WTC11 (cell line): ENCODE results near the gene TBC1D17. TPM values are rescaled to one million over a fixed set of nuclear protein-coding genes. Genes with fewer than 3 reads are reported as not detected.

ENCODE experiments used
- CDX4 ChIP-seq: fragments of 250-450 bp; sonication (Bioruptor Pico); IDR thresholded peaks from 2 replicates; pipeline ENCODE4 v1.9.0; 2021; ENCODE audit warnings: moderate library complexity, mild to moderate bottlenecking, inconsistent platforms, borderline replicate concordance
- EMX1 ChIP-seq: fragments of 250-450 bp; sonication (Bioruptor Pico); IDR thresholded peaks from 2 replicates; pipeline ENCODE4 v1.8.0; 2021; ENCODE audit warnings: mild to moderate bottlenecking
- ESRRA ChIP-seq: sonication (generic); formaldehyde crosslinking; IDR thresholded peaks from 2 replicates; pipeline ENCODE4 v1.8.1; 2022; ENCODE audit warnings: mild to moderate bottlenecking, missing genetic modification reagents, borderline replicate concordance
- ETV6 ChIP-seq: sonication (generic); formaldehyde crosslinking; IDR thresholded peaks from 2 replicates; pipeline ENCODE4 v1.8.1; 2022; ENCODE audit warnings: mild to moderate bottlenecking, missing genetic modification reagents
- FOXP1 ChIP-seq: sonication (generic); formaldehyde crosslinking; IDR thresholded peaks from 2 replicates; pipeline ENCODE4 v1.8.0; 2022; ENCODE audit warnings: missing genetic modification reagents, mild to moderate bottlenecking, moderate library complexity, borderline replicate concordance
- FOXP4 ChIP-seq: sonication (generic); formaldehyde crosslinking; IDR thresholded peaks from 2 replicates; pipeline ENCODE4 v1.8.0; 2022; ENCODE audit warnings: mild to moderate bottlenecking, missing genetic modification reagents
- KAT7 ChIP-seq: sonication (generic); formaldehyde crosslinking; IDR thresholded peaks from 2 replicates; pipeline ENCODE4 v1.8.1; 2023; ENCODE audit warnings: missing genetic modification reagents, mild to moderate bottlenecking, borderline replicate concordance
- MAX ChIP-seq: sonication (generic); formaldehyde crosslinking; IDR thresholded peaks from 2 replicates; pipeline ENCODE4 v1.8.0; 2022; ENCODE audit warnings: mild to moderate bottlenecking, missing genetic modification reagents
- MYBL2 ChIP-seq: sonication (generic); formaldehyde crosslinking; IDR thresholded peaks from 2 replicates; pipeline ENCODE4 v1.8.1; 2023; ENCODE audit warnings: mild to moderate bottlenecking, moderate library complexity, missing genetic modification reagents
- NFATC4 ChIP-seq: fragments of 250-450 bp; sonication (Bioruptor Pico); IDR thresholded peaks from 2 replicates; pipeline ENCODE4 v1.9.0; 2021; ENCODE audit warnings: mild to moderate bottlenecking
- NFYB ChIP-seq: sonication (generic); formaldehyde crosslinking; conservative IDR thresholded peaks from 2 replicates; pipeline ENCODE4 v1.8.0; 2022; ENCODE audit warnings: low read depth, missing genetic modification reagents
- NR2C2 ChIP-seq: sonication (generic); formaldehyde crosslinking; IDR thresholded peaks from 2 replicates; pipeline ENCODE4 v1.8.0; 2022; ENCODE audit warnings: mild to moderate bottlenecking, missing genetic modification reagents
- SMAD3 ChIP-seq: sonication (generic); formaldehyde crosslinking; IDR thresholded peaks from 2 replicates; pipeline ENCODE4 v1.8.0; 2022; ENCODE audit warnings: missing genetic modification reagents, mild to moderate bottlenecking, borderline replicate concordance
- STAT6 ChIP-seq: sonication (generic); formaldehyde crosslinking; conservative IDR thresholded peaks from 2 replicates; pipeline ENCODE4 v1.8.1; 2023; ENCODE audit warnings: mild to moderate bottlenecking, low read depth, missing genetic modification reagents, moderate library complexity
- TEAD1 ChIP-seq: sonication (generic); formaldehyde crosslinking; IDR thresholded peaks from 2 replicates; pipeline ENCODE4 v1.8.0; 2022; ENCODE audit warnings: mild to moderate bottlenecking, missing genetic modification reagents
- TP53 ChIP-seq: sonication (generic); formaldehyde crosslinking; IDR thresholded peaks from 2 replicates; pipeline ENCODE4 v1.8.1; 2023; ENCODE audit warnings: mild to moderate bottlenecking, missing genetic modification reagents
- USF1 ChIP-seq: sonication (generic); formaldehyde crosslinking; IDR thresholded peaks from 2 replicates; pipeline ENCODE4 v1.8.0; 2022; ENCODE audit warnings: mild to moderate bottlenecking, missing genetic modification reagents
- ZMAT4 ChIP-seq: fragments of 250-450 bp; sonication (Bioruptor Pico); IDR thresholded peaks from 2 replicates; pipeline ENCODE4 v1.9.0; 2021; ENCODE audit warnings: mild to moderate bottlenecking
- ZNF138 ChIP-seq: sonication (generic); formaldehyde crosslinking; conservative IDR thresholded peaks from 2 replicates; pipeline ENCODE4 v1.8.1; 2022; ENCODE audit warnings: mild to moderate bottlenecking, moderate library complexity, missing genetic modification reagents
- ZNF281 ChIP-seq: sonication (generic); formaldehyde crosslinking; IDR thresholded peaks from 2 replicates; pipeline ENCODE4 v1.8.0; 2023; ENCODE audit warnings: mild to moderate bottlenecking, missing genetic modification reagents
- ZNF317 ChIP-seq: sonication (generic); formaldehyde crosslinking; IDR thresholded peaks from 2 replicates; pipeline ENCODE4 v1.8.1; 2023; ENCODE audit warnings: low read depth, mild to moderate bottlenecking, moderate library complexity, missing genetic modification reagents, borderline replicate concordance
- ZNF396 ChIP-seq: fragments of 250-450 bp; sonication (Bioruptor Pico); IDR thresholded peaks from 2 replicates; pipeline ENCODE4 v1.8.0; 2021; ENCODE audit warnings: mild to moderate bottlenecking, moderate library complexity, borderline replicate concordance
- ZNF532 ChIP-seq: fragments of 250-450 bp; sonication (Bioruptor Pico); IDR thresholded peaks from 2 replicates; pipeline ENCODE4 v1.9.0; 2021; ENCODE audit warnings: mild to moderate bottlenecking, borderline replicate concordance
- total RNA-seq: library from RNA; stranded (reverse); gene quantifications from 3 replicates; pipeline ENCODE4 v1.2.3, GENCODE V29; 2021

TBC1D17 gene
- total RNA-seq, 1 experiment from 2014 or later: 52.8 TPM

- TF ChIP-seq FOXP1 (CRISPR knock-in tag) (peak; percentile 90; the same call in 1 of the 2 replicates), ZMAT4 (CRISPR knock-in tag) (no peak), EMX1 (CRISPR knock-in tag) (no peak), ZNF138 (CRISPR knock-in tag) (no peak), ZNF396 (CRISPR knock-in tag) (no peak), ZNF317 (CRISPR knock-in tag) (no peak; the same call in 1 of the 2 replicates), ETV6 (CRISPR knock-in tag) (peak; percentile 88), NFATC4 (CRISPR knock-in tag) (0 out of 2 replicates have a peak, but pooled peaks have one; percentile 35), NR2C2 (no peak), ZNF532 (CRISPR knock-in tag) (no peak), STAT6 (no peak), ESRRA (CRISPR knock-in tag) (no peak), KAT7 (CRISPR knock-in tag) (peak; percentile 91; the same call in 1 of the 2 replicates), ZNF281 (0 out of 2 replicates have a peak, but pooled peaks have one; percentile 76), MYBL2 (CRISPR knock-in tag) (peak; percentile 96), USF1 (CRISPR knock-in tag) (peak; percentile 67; the same call in 1 of the 2 replicates), FOXP4 (no peak; the same call in 1 of the 2 replicates), TEAD1 (peak; percentile 83; the same call in 1 of the 2 replicates), TP53 (CRISPR knock-in tag) (peak; percentile 81; the same call in 1 of the 2 replicates), NFYB (no peak), MAX (CRISPR knock-in tag) (peak; percentile 98), SMAD3 (peak; percentile 94), CDX4 (CRISPR knock-in tag) (no peak)
Observed at GRCh38 chr19:49929121-49929610, 51.7 kb downstream of the TBC1D17 start, which contains the start of the genes ATF5 and NUP62 (continued).
